H1 (cell line): ENCODE data around the gene KLHL29. TPM values are rescaled to one million over a fixed set of nuclear protein-coding genes. Genes with fewer than 3 reads are reported as not detected.

Experiments used
- CTCF ChIA-PET: fragments of 300-600 bp; sonication (Branson Sonifier 250); formaldehyde crosslinking; loops from one replicate; lab custom pipeline; 2021; ENCODE audit not compliant: partially characterized antibody; lab: Charles Lee
- POLR2A ChIA-PET: fragments of 300-600 bp; sonication (Branson Sonifier 250); formaldehyde crosslinking; loops from one replicate; lab custom pipeline; 2021; ENCODE audit warnings: inconsistent platforms; ENCODE audit not compliant: partially characterized antibody; lab: Charles Lee
- DNase-seq, 2 experiments: peaks; one replicate each; pipeline versions ENCODE4 v3.0.0 to v3.0.0-alpha.2; 2010 to 2022; ENCODE audit warnings: low spot score in 2 of 2, low read depth in 1 of 2, mixed read lengths in 1 of 2
- FAIRE-seq: peaks from 2 replicates; lab custom pipeline; 2011; peaks lifted over from hg19 to GRCh38; lab: Jason Lieb, UNC
- H2AFZ ChIP-seq: 2 replicates; pipeline ENCODE4 v1.8.1; 2012; ENCODE audit warnings: low read length, inconsistent platforms
- H2AK5ac ChIP-seq: 2 replicates; pipeline ENCODE4 v1.6.1; 2013; ENCODE audit warnings: low read depth, low read length
- H2BK120ac ChIP-seq: replicated peaks from 2 replicates; pipeline ENCODE3; 2013; ENCODE audit warnings: low read depth, low read length, inconsistent platforms
- H2BK12ac ChIP-seq: 2 replicates; pipeline ENCODE4 v1.6.1; 2013; ENCODE audit warnings: low read depth, low read length
- H2BK15ac ChIP-seq: 2 replicates; pipeline ENCODE4 v1.6.1; 2013; ENCODE audit warnings: low read length
- H2BK20ac ChIP-seq: 2 replicates; pipeline ENCODE4 v1.6.1; 2013; ENCODE audit warnings: low read length
- H2BK5ac ChIP-seq: 2 replicates; pipeline ENCODE4 v1.6.1; 2013; ENCODE audit warnings: low read depth, low read length
- H3K14ac ChIP-seq: 2 replicates; pipeline ENCODE4 v1.6.1; 2013; ENCODE audit warnings: inconsistent platforms; ENCODE audit not compliant: insufficient read length
- H3K18ac ChIP-seq: 2 replicates; pipeline ENCODE4 v1.6.1; 2013; ENCODE audit warnings: low read length; ENCODE audit errors: extremely low read depth
- H3K23ac ChIP-seq: 2 replicates; pipeline ENCODE4 v1.6.1; 2013; ENCODE audit warnings: inconsistent platforms; ENCODE audit not compliant: insufficient read length
- H3K23me2 ChIP-seq: 2 replicates; pipeline ENCODE4 v1.6.1; 2013; ENCODE audit warnings: low read depth, low read length
- H3K27ac ChIP-seq: 2 replicates; pipeline ENCODE4 v1.6.1; 2011; ENCODE audit warnings: low read depth, low read length, inconsistent platforms
- H3K27me3 ChIP-seq, 4 experiments: replicated peaks in 1 of 4; 1 replicate in 1 of 4; 2 replicates in 3 of 4; pipeline versions ENCODE4 v1.6.1 to v1.8.1; 2011 to 2013; ENCODE audit warnings: low read length in 3 of 4, mild to moderate bottlenecking in 3 of 4, inconsistent platforms in 2 of 4, mixed read lengths in 2 of 4, moderate library complexity in 1 of 4; ENCODE audit not compliant: control insufficient read depth in 3 of 4, insufficient read depth in 3 of 4; ENCODE audit errors: extremely low read depth in 1 of 4
- H3K36me3 ChIP-seq, 4 experiments: 2 replicates each; pipeline versions ENCODE4 v1.6.1 to v1.8.1; 2011 to 2013; ENCODE audit warnings: mild to moderate bottlenecking in 4 of 4, low read length in 3 of 4, moderate library complexity in 2 of 4, control low read depth in 1 of 4, inconsistent platforms in 1 of 4; ENCODE audit not compliant: insufficient read depth in 4 of 4, control insufficient read depth in 2 of 4
- H3K4ac ChIP-seq: replicated peaks from 2 replicates; pipeline ENCODE3; 2013; ENCODE audit warnings: low read length, low read depth, mixed read lengths, inconsistent platforms; ENCODE audit not compliant: insufficient read length
- H3K4me1 ChIP-seq, 4 experiments: replicated peaks in 1 of 4; 1 replicate in 1 of 4; 2 replicates in 3 of 4; pipeline versions ENCODE4 v1.6.1 to v1.8.1; 2011 to 2013; ENCODE audit warnings: low read length in 3 of 4, inconsistent platforms in 2 of 4, mixed read lengths in 1 of 4; ENCODE audit not compliant: insufficient read depth in 4 of 4, control insufficient read depth in 3 of 4
- H3K4me2 ChIP-seq, 2 experiments: 2 replicates each; pipeline versions ENCODE4 v1.6.1 to v1.8.1; 2011 to 2013; ENCODE audit warnings: low read depth in 2 of 2, low read length in 2 of 2, control low read depth in 1 of 2, inconsistent platforms in 1 of 2, mild to moderate bottlenecking in 1 of 2; ENCODE audit not compliant: insufficient read depth in 1 of 2
- H3K4me3 ChIP-seq, 4 experiments: fragments of 200-600, 300-600 bp in 1 of 4; sonication (generic), shearing (Covaris generic), sonication (Bioruptor Twin) in 1 of 4; 2 replicates each; pipeline versions ENCODE4 v1.5.1 to v1.8.1; 2011 to 2016; ENCODE audit warnings: low read length in 4 of 4, low read depth in 3 of 4, control low read depth in 2 of 4, inconsistent platforms in 2 of 4, mild to moderate bottlenecking in 2 of 4, mixed read lengths in 1 of 4, moderate library complexity in 1 of 4; ENCODE audit not compliant: insufficient read depth in 2 of 4; ENCODE audit errors: extremely low read depth in 1 of 4
- H3K56ac ChIP-seq: replicated peaks from 2 replicates; pipeline ENCODE3; 2013; ENCODE audit warnings: low read depth, mild to moderate bottlenecking, mixed read lengths, low read length, inconsistent platforms; ENCODE audit not compliant: insufficient read length
- H3K79me1 ChIP-seq: 2 replicates; pipeline ENCODE4 v1.6.1; 2013; ENCODE audit warnings: low read depth, low read length, control low read depth
- H3K79me2 ChIP-seq, 2 experiments: 2 replicates each; pipeline versions ENCODE4 v1.6.1 to v1.8.1; 2012 to 2013; ENCODE audit warnings: low read length in 2 of 2, mild to moderate bottlenecking in 2 of 2, inconsistent platforms in 1 of 2; ENCODE audit not compliant: insufficient read depth in 2 of 2, control insufficient read depth in 1 of 2
- H3K9ac ChIP-seq, 4 experiments: replicated peaks in 1 of 4; 1 replicate in 1 of 4; 2 replicates in 3 of 4; pipeline versions ENCODE4 v1.6.1 to v1.8.1; 2011 to 2013; ENCODE audit warnings: low read depth in 3 of 4, low read length in 3 of 4, control low read depth in 2 of 4, mild to moderate bottlenecking in 2 of 4, moderate library complexity in 2 of 4, inconsistent platforms in 1 of 4; ENCODE audit errors: extremely low read depth in 1 of 4
- H3K9me3 ChIP-seq, 2 experiments: 2 replicates each; pipeline versions ENCODE4 v1.6.1 to v1.8.1; 2012 to 2013; ENCODE audit warnings: mild to moderate bottlenecking in 2 of 2, moderate library complexity in 2 of 2, control low read depth in 1 of 2, inconsistent platforms in 1 of 2, low read depth in 1 of 2, low read length in 1 of 2, mixed read lengths in 1 of 2; ENCODE audit not compliant: insufficient read depth in 2 of 2
- H4K20me1 ChIP-seq, 2 experiments: replicated peaks in 1 of 2; 2 replicates each; pipeline versions ENCODE3 to v1.8.1; 2011 to 2013; ENCODE audit warnings: inconsistent platforms in 2 of 2, low read length in 2 of 2, mild to moderate bottlenecking in 1 of 2; ENCODE audit not compliant: insufficient read depth in 2 of 2, control insufficient read depth in 1 of 2
- H4K5ac ChIP-seq: 2 replicates; pipeline ENCODE4 v1.6.1; 2013; ENCODE audit warnings: low read length, low read depth, mixed read lengths, inconsistent platforms; ENCODE audit not compliant: insufficient read length
- H4K8ac ChIP-seq: 2 replicates; pipeline ENCODE4 v1.8.0; 2013; ENCODE audit warnings: mild to moderate bottlenecking, moderate library complexity, low read length, inconsistent platforms; ENCODE audit not compliant: insufficient read depth; ENCODE audit errors: extremely low read depth
- H4K91ac ChIP-seq: replicated peaks from 2 replicates; pipeline ENCODE3; 2013; ENCODE audit warnings: low read length, mixed read lengths, inconsistent platforms; ENCODE audit not compliant: insufficient read length
- CHD1 ChIP-seq: IDR thresholded peaks from 2 replicates; pipeline ENCODE4 v1.6.1; 2012; ENCODE audit warnings: low read depth, low read length, improper control_type of control experiment
- JUND ChIP-seq: IDR thresholded peaks from 2 replicates; pipeline ENCODE4 v1.6.1; 2011; ENCODE audit warnings: mild to moderate bottlenecking, improper control_type of control experiment, low read length
- WGBS, 2 experiments: shearing (Covaris generic) in 1 of 2; methylation state at CpG; one replicate each; pipeline versions ENCODE4 v1.1.6 to v1.1.7; 2013 to 2015; ENCODE audit warnings: low lambda C conversion rate in 2 of 2, mixed read lengths in 2 of 2, inconsistent platforms in 1 of 2, low coverage in 1 of 2, missing lambda C conversion rate in 1 of 2; ENCODE audit not compliant: insufficient replicate concordance in 2 of 2, insufficient coverage in 1 of 2, insufficient read length in 1 of 2; ENCODE audit errors: extremely low coverage in 1 of 2, missing lambda C conversion rate in 1 of 2; 5-methylcytosine and 5-hydroxymethylcytosine counted together
- polyA plus RNA-seq, 7 experiments: library from polyadenylated mRNA; depleted of rRNA in 3 of 7; stranded (reverse) in 5 of 7; unstranded in 2 of 7; fragments of >200 nt in 5 of 7; fragments of 200-250 nt in 2 of 7; gene quantifications; 1 replicate in 5 of 7; 2 replicates in 1 of 7; 4 replicates in 1 of 7; pipeline versions ENCODE4 v1.2.1 to v1.2.3, GENCODE V29; 2011 to 2013; ENCODE audit warnings: missing spikeins in 2 of 7, mixed read lengths in 2 of 7
- total RNA-seq: library from RNA; stranded (reverse); fragmentation: NEBNext Ultra II Directional; extraction: Animal tissue kit (Norgen Biotek cat#: 25700); gene quantifications from 2 replicates; pipeline ENCODE4 v1.2.1, GENCODE V29; 2021

The KLHL29 gene
- total and polyA plus RNA-seq, 2 of the 8 experiments (the other 6 are each of a cell fraction or from before 2014, with no cell fraction given), result 1.1 to 4.7 TPM

DNA sequence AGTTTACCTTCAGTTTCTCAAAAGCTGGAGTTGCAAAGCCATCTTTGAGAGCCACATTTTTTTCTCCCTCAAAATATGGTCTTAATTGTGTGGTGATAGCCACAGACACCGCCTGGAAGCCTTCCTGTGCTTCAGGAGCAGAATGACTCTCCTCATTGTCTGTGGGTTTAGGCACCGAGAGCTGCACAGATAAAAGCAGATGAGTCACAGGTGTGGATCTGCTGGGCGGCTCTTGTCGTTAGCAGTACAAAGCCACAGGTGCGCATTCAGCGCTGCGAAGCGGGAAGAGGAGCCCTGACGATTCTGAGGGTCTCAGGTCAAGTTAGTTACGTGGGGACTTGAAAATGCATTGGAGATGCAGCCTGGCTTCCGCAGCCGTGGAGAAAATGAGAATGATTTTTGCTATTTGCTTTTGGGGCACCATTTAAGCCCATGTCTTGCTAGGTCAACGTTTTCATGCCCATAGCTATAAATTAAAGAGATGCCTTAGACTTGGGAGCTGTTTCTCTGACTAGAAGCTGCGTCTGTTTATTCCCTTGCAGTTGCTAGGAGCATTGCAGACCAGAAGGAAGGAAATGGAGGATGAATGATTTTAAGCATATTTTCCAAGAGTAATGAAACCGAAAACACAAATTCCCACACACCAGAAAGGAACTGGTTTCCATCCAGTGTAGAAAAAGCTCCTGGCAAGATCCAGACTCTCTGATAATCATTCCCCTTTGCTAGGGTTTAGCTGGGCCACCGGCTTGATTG lies 51.5 kb downstream of the KLHL29 start:
- Histone ChIP-seq H2BK15ac (no peak overlapping the region), H3K27me3 (no peaks in the 10 kb centered on the region), H4K91ac (no peak overlapping the region), H3K4me3 (no peak overlapping the region), H3K23ac (no peak overlapping the region), H3K14ac (no peak overlapping the region), H2BK12ac (no peak overlapping the region), H3K9ac (no peak overlapping the region; a peak in 2 of 7 replicates), H2AK5ac (no peak overlapping the region), H3K4ac (no peak overlapping the region), H3K23me2 (no peaks in the 10 kb centered on the region; the same call in 1 of the 2 replicates), H2BK20ac (no peak overlapping the region), H3K36me3 (no peaks in the 10 kb centered on the region), H4K5ac (no peak overlapping the region), H3K4me1 (peaks cover 0 to 13% (median 10%) of the 10 kb centered on the region in 4 experiments; a peak in 4 of 7 replicates), H4K8ac (no peak overlapping the region), H2BK5ac (no peak overlapping the region), H4K20me1 (no peaks in the 10 kb centered on the region), H3K4me2 (peak overlapping the region in 1 of 2 experiments; percentile 43; a peak in 2 of 4 replicates), H2BK120ac (no peak overlapping the region), H3K27ac (no peak overlapping the region), H2AFZ (no peak overlapping the region; the same call in 1 of the 2 replicates), H3K79me2 (no peaks in the 10 kb centered on the region), H3K9me3 (peaks cover 1 to 3% of the 10 kb centered on the region in 2 experiments; a peak in 3 of 4 replicates), H3K56ac (no peak overlapping the region), H3K18ac (peak overlapping the region; percentile 28; the same call in 1 of the 2 replicates), H3K79me1 (no peaks in the 10 kb centered on the region; the same call in 1 of the 2 replicates)
- ChIA-PET POLR2A (interaction anchor here (0.6 kb wide), 1 partner anchor 45 kb away, joined by 3 read pairs; no protein-coding TSS in a partner anchor), CTCF (interaction anchor here (0.8 to 4.0 kb wide), 6 partner anchors 9 to 177 kb away, joined by 3 to 26 read pairs (median 4); no protein-coding TSS in a partner anchor)
- 52% methylated on average over 16 of the region's 16 CpGs; no CpG with 5 or more reads in 1 of the 2 experiments for WGBS, 2 experiments
- FAIRE-seq (peak; percentile 73), DNase-seq (peak; percentile 44 to 59)
- peak; percentile 63 for TF ChIP-seq JUND
- no peak for TF ChIP-seq CHD1
